HEK293T (cell line): ENCODE data around the gene NARS2.

Experiments used
- CTCF ChIA-PET: fragments of 350-600 bp; formaldehyde crosslinking; extraction: SDS; loops from one replicate; lab custom pipeline; 2021; ENCODE audit warnings: antibody characterized with exemption, inconsistent platforms; lab: Yijun Ruan, JAX
- POLR2A ChIA-PET: fragments of 350-600 bp; formaldehyde crosslinking; extraction: SDS; loops from one replicate; lab custom pipeline; 2020; ENCODE audit warnings: antibody characterized with exemption, inconsistent platforms; lab: Yijun Ruan, JAX
- DNase-seq: peaks from one replicate; pipeline ENCODE4 v3.0.0; 2012; ENCODE audit warnings: mixed read lengths; ENCODE audit errors: extremely low spot score
- ARNT ChIP-seq: fragments of 450-650 bp; IDR thresholded peaks from 2 replicates; pipeline ENCODE4 v1.6.1; 2017; ENCODE audit warnings: mild to moderate bottlenecking
- BHLHE40 ChIP-seq: fragments of 450-650 bp; IDR thresholded peaks from 2 replicates; pipeline ENCODE4 v1.6.1; 2016; ENCODE audit warnings: mild to moderate bottlenecking, moderate library complexity, borderline replicate concordance
- CTBP1 ChIP-seq: fragments of 450-650 bp; IDR thresholded peaks from 2 replicates; pipeline ENCODE4 v1.6.1; 2016; ENCODE audit warnings: borderline replicate concordance
- ELF4 ChIP-seq: fragments of 450-650 bp; IDR thresholded peaks from 2 replicates; pipeline ENCODE4 v1.6.1; 2017; ENCODE audit warnings: antibody characterized with exemption
- FOXA1 ChIP-seq: fragments of 450-650 bp; IDR thresholded peaks from 2 replicates; pipeline ENCODE4 v1.6.1; 2016; ENCODE audit warnings: mild to moderate bottlenecking
- FOXK2 ChIP-seq: fragments of 450-650 bp; IDR thresholded peaks from 2 replicates; pipeline ENCODE4 v1.6.1; 2016; ENCODE audit warnings: mild to moderate bottlenecking
- FOXM1 ChIP-seq: fragments of 450-650 bp; IDR thresholded peaks from 2 replicates; pipeline ENCODE4 v1.6.1; 2017; ENCODE audit warnings: mild to moderate bottlenecking, borderline replicate concordance
- HDGF ChIP-seq: fragments of 450-650 bp; IDR thresholded peaks from 2 replicates; pipeline ENCODE4 v1.6.1; 2017; ENCODE audit warnings: antibody characterized with exemption, borderline replicate concordance
- L3MBTL2 ChIP-seq: fragments of 450-650 bp; conservative IDR thresholded peaks from 2 replicates; pipeline ENCODE4 v1.6.1; 2016; ENCODE audit warnings: mild to moderate bottlenecking
- LEF1 ChIP-seq: fragments of 450-650 bp; IDR thresholded peaks from 2 replicates; pipeline ENCODE4 v1.6.1; 2017; ENCODE audit warnings: mild to moderate bottlenecking, borderline replicate concordance
- NFRKB ChIP-seq: fragments of 450-650 bp; IDR thresholded peaks from 2 replicates; pipeline ENCODE4 v1.6.1; 2016; ENCODE audit warnings: mild to moderate bottlenecking, moderate library complexity
- SP1 ChIP-seq: fragments of 450-650 bp; IDR thresholded peaks from 2 replicates; pipeline ENCODE4 v1.6.1; 2017
- SUZ12 ChIP-seq: fragments of 450-650 bp; IDR thresholded peaks from 2 replicates; pipeline ENCODE4 v1.6.1; 2016; ENCODE audit warnings: mild to moderate bottlenecking
- TARDBP ChIP-seq: fragments of 450-650 bp; IDR thresholded peaks from 2 replicates; pipeline ENCODE4 v1.6.1; 2016
- ZNF384 ChIP-seq: fragments of 450-650 bp; IDR thresholded peaks from 2 replicates; pipeline ENCODE4 v1.6.1; 2016
- TF ChIP-seq, protein P1 (sequence below): fragments of 450-650 bp; IDR thresholded peaks from 2 replicates; pipeline ENCODE4 v1.6.1; 2016

Gene NARS2

DNA sequence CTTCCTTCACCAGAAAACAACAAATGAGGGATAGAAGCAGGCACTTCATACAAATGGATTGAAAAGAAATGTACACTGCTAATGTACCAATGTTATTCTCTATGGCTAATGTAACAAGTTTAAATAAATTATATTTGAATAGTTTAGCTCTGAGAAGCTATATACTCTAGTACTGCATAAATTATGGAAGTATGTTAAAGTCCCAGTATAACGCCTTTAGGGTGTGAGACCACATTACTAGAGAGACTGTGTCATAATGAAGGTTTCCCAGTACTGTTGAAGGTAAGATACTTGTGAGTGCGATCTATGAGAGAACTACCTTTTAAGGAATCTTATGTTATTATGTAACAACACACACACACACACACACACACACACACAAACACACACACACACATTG lies 117.2 kb downstream of the NARS2 start:
- no peak for TF ChIP-seq SUZ12
- no peak for TF ChIP-seq FOXA1
- no peak for TF ChIP-seq LEF1
- no peak for TF ChIP-seq L3MBTL2
- TF ChIP-seq ELF4: no peak
- no peak for TF ChIP-seq TARDBP
- no peak for TF ChIP-seq BHLHE40
- no peak for TF ChIP-seq FOXM1
- ChIA-PET CTCF (no interaction called here), POLR2A (no interaction called here)
- DNase-seq: no peak

DNA sequence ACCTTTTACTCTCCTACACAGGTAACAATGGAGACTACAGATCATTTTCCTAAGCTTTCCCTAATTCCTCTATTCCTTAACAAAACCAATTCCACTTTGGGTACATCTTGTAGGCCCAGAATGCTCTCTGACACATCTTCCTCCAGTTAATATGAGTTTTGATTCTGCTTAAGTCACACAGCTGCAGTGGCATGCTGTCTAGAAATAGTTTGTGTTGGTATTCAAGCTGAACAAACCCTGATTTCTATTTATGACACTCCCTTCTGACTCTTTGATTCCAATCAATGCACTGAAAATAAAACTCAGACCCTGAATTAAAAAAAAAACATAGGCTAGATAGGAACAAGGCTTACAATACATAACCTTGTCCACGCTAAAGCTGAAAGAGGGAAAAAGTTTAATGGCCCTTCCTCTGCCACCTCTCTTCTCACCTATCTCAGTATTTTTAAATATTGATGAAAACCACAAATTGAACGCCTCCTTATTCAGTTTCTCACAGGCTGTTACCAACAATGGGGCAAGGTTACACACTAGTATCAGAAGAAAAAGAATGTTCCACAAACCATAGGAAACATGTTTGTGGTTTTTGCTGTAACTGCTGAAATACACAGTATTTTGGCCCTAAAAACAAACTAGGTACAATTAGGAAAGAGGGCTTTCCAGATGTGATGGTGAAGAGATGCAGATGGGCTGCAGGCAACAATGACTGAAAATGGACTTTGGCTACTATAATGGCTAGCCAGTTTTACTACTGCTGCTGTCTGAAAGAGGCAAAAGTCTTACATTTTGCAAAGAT lies 121.3 kb downstream of the NARS2 start:
- no peak for DNase-seq
- TF ChIP-seq L3MBTL2 (no peak), FOXA1 (no peak), NFRKB (no peak), BHLHE40 (no peak), ZNF384 (no peak), FOXK2 (no peak), HDGF (no peak), SUZ12 (no peak), LEF1 (no peak), ARNT (no peak), CTBP1 (no peak), FOXM1 (no peak), SP1 (no peak), TARDBP (no peak), ELF4 (no peak)
- TF ChIP-seq, protein P1, sequence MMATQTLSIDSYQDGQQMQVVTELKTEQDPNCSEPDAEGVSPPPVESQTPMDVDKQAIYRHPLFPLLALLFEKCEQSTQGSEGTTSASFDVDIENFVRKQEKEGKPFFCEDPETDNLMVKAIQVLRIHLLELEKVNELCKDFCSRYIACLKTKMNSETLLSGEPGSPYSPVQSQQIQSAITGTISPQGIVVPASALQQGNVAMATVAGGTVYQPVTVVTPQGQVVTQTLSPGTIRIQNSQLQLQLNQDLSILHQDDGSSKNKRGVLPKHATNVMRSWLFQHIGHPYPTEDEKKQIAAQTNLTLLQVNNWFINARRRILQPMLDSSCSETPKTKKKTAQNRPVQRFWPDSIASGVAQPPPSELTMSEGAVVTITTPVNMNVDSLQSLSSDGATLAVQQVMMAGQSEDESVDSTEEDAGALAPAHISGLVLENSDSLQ: no peak
- CTCF ChIA-PET: no interaction called here
- POLR2A ChIA-PET: no interaction called here

DNA sequence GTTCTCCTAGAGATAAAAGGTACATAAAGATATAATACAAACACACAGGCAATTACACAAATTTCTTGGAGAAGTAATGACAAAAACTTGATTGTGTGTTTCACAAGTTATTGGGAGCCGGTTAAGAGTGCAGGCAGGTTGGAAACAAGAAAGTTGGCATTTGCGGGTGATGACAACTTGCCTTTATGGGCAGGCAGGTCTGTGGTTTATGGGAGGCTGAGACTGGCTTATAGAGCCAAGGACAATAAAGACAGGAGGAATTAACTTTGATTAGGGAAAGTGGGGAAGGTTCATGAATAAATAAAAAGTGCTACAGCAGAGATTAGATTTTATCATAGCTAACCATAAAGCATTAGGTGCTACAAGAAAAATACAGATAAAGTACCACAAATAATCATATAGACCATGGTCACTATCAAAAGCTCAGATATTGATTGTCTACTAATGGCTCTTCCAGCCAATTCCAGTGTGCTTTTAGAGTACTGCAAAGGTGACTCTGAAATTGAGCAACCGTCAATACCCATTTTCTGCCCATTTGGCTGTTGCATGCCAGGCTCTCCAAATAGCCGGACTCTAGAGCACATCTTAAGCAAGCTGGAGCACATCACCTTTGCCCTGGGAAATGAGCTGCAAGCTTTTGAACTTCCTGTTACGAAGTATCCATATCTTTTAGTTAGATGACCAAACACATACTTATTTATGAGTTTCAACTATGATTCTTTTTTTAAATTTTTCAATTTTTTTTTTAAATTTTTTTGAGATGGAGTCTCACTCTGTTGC lies 123.1 kb downstream of the NARS2 start:
- POLR2A ChIA-PET: no interaction called here
- TF ChIP-seq ELF4 (no peak), SUZ12 (no peak), ARNT (no peak), LEF1 (no peak), HDGF (no peak), BHLHE40 (no peak), SP1 (no peak), NFRKB (no peak), FOXA1 (no peak), CTBP1 (no peak), ZNF384 (no peak), TARDBP (no peak), L3MBTL2 (no peak), FOXK2 (no peak), FOXM1 (no peak)
- TF ChIP-seq, protein P1: no peak
- CTCF ChIA-PET: interaction anchor here (0.6 kb wide), 1 partner anchor 96 kb away, joined by 4 read pairs; no protein-coding TSS in a partner anchor
- DNase-seq: no peak

DNA sequence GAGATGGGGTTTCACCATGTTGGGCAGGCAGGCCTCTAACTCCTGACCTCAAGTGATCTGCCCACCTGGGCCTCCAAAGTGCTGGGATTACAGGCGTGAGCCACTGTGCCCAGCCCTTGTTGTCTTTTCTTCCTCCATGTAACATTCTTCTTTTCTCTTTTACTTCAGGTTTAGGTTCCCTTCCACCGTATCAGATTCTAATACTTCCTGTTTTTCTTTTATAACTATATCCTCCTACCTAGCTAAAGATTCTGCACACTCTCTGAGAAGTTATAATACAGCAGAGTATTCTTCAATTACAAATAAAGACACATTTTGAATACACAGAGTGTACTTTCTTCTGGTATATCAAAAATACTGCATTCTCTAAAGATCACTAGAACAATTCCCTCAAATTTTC lies 123.8 kb downstream of the NARS2 start:
- POLR2A ChIA-PET: no interaction called here
- CTCF ChIA-PET: no interaction called here
- no peak for TF ChIP-seq NFRKB
- no peak for TF ChIP-seq BHLHE40
- no peak for TF ChIP-seq L3MBTL2
- TF ChIP-seq SUZ12: no peak
- TF ChIP-seq TARDBP: no peak
- TF ChIP-seq ELF4: no peak
- TF ChIP-seq CTBP1: no peak
- TF ChIP-seq FOXK2: no peak
- TF ChIP-seq ZNF384: no peak
- TF ChIP-seq, protein P1: no peak
- no peak for TF ChIP-seq HDGF
- no peak for TF ChIP-seq FOXM1
- TF ChIP-seq ARNT: no peak
- TF ChIP-seq LEF1: no peak
- TF ChIP-seq SP1: no peak
- no peak for TF ChIP-seq FOXA1
- DNase-seq: no peak

DNA sequence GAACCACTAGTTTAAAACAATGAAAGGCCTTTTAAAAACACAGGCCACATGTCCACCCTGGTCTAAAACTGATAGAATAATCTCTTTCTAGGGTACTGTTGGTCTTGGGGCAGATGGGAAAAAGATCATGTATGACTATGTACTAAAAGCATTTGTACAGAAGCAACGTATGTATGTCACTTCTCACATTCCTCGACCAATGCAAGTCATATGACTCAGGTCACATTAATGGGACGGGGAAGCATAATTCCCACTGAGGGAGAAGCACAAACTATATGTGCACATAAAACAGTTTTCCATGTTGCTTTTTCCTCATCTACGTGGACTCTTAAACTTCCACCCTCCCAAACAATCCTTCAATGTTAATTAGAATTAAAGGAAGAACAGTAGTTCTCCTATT lies 124.8 kb downstream of the NARS2 start:
- ChIA-PET CTCF (no interaction called here), POLR2A (no interaction called here)
- no peak for DNase-seq
- TF ChIP-seq SUZ12 (no peak), SP1 (no peak), TARDBP (no peak), ARNT (no peak), CTBP1 (no peak), BHLHE40 (no peak), FOXM1 (no peak), ELF4 (no peak), FOXK2 (no peak), NFRKB (no peak), ZNF384 (no peak), HDGF (no peak), FOXA1 (no peak), L3MBTL2 (no peak), LEF1 (no peak)
- TF ChIP-seq, protein P1: no peak
